Kidney epithelial cell (primary cell): ENCODE data around the gene LEUTX. TPM values are rescaled to one million over a fixed set of nuclear protein-coding genes. Genes with fewer than 3 reads are reported as not detected.
"Not testable (repeated sequence)": the region's sequence is repeated elsewhere in the genome, so short reads cannot be mapped to it uniquely, and the experiment has no call there.

Experiments
- DNase-seq: peaks from one replicate; pipeline ENCODE4 v3.0.0-alpha.2; 2010; ENCODE audit warnings: low read depth
- H3K27me3 ChIP-seq: 2 replicates; pipeline ENCODE4 v1.6.0; 2011; ENCODE audit warnings: low read length; ENCODE audit not compliant: control insufficient read depth, insufficient read depth
- H3K36me3 ChIP-seq: 2 replicates; pipeline ENCODE4 v1.5.1; 2011; ENCODE audit warnings: low read length; ENCODE audit not compliant: control insufficient read depth, insufficient read depth
- H3K4me3 ChIP-seq: 2 replicates; pipeline ENCODE4 v1.5.1; 2011; ENCODE audit warnings: low read depth, mild to moderate bottlenecking, control low read depth, low read length
- CTCF ChIP-seq: IDR thresholded peaks from 2 replicates; pipeline ENCODE4 v1.5.1; 2011; ENCODE audit warnings: mild to moderate bottlenecking, moderate library complexity, low read length, control low read depth, inconsistent platforms; ENCODE audit not compliant: insufficient read depth, poor library complexity, severe bottlenecking
- total RNA-seq: library from RNA; depleted of rRNA; stranded (reverse); fragments of >200 nt; gene quantifications from 2 replicates; pipeline ENCODE4 v1.2.3, GENCODE V29; 2015

Gene LEUTX
- total RNA-seq, 1 donor from 2014 or later = not detected

DNA sequence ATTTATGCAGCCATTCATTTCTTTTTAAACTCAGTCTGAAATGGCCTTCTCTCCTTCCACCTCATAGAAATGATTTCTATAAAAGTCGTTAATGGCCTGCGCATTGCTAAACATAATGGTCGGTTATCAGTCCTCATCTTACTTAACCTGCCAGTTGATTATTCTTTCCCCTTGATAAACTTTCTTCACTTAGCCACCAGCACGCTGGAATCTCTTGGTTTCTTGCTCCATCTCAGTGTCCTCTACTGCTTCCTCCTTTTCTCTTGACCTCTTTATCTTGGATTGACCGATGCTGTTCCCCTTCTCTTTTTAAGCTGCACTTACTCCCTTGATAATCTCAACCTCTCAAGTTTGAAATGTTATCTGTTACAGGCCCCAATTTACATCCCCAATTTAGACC is 28.7 kb upstream of the LEUTX start:
- Histone ChIP-seq H3K36me3 (no peaks in the 10 kb centered on the region), H3K4me3 (no peak overlapping the region), H3K27me3 (no peaks in the 10 kb centered on the region)
- no peak for DNase-seq
- TF ChIP-seq CTCF = no peak

- no peak for TF ChIP-seq CTCF
- no peak overlapping the region for H3K4me3 ChIP-seq
- no peak for DNase-seq
- H3K27me3 ChIP-seq = peaks cover 4% of the 10 kb centered on the region
- H3K36me3 ChIP-seq = no peaks in the 10 kb centered on the region
These were observed 26.3 kb upstream of the LEUTX start for GRCh38 chr19:39752390-39752789.

GRCh38 chr19:39752795-39753194 is 25.9 kb upstream of the LEUTX start:
- TF ChIP-seq CTCF = no peak
- H3K36me3 ChIP-seq = no peaks in the 10 kb centered on the region
- no peak for DNase-seq
- peaks cover 4% of the 10 kb centered on the region for H3K27me3 ChIP-seq
- no peak overlapping the region for H3K4me3 ChIP-seq

GRCh38 chr19:39754544-39754943 is 24.1 kb upstream of the LEUTX start:
- DNase-seq = no peak
- Histone ChIP-seq H3K27me3 (peaks cover 4% of the 10 kb centered on the region), H3K4me3 (no peak overlapping the region), H3K36me3 (no peaks in the 10 kb centered on the region)
- no peak for TF ChIP-seq CTCF

GRCh38 chr19:39754971-39755370 is 23.7 kb upstream of the LEUTX start:
- no peak for DNase-seq
- H3K27me3 ChIP-seq = peaks cover 4% of the 10 kb centered on the region
- no peak for TF ChIP-seq CTCF

GRCh38 chr19:39759457-39760184 is 19.0 kb upstream of the LEUTX start:
- H3K27me3 ChIP-seq = peaks cover 4% of the 10 kb centered on the region
- H3K36me3 ChIP-seq = no peaks in the 10 kb centered on the region
- no peak for DNase-seq
- TF ChIP-seq CTCF = no peak
- H3K4me3 ChIP-seq = no peak overlapping the region

More at GRCh38 chr19:39754971-39755370, 23.7 kb upstream of the LEUTX start:
- Histone ChIP-seq H3K36me3 (no peaks in the 10 kb centered on the region), H3K4me3 (no peak overlapping the region)

DNA sequence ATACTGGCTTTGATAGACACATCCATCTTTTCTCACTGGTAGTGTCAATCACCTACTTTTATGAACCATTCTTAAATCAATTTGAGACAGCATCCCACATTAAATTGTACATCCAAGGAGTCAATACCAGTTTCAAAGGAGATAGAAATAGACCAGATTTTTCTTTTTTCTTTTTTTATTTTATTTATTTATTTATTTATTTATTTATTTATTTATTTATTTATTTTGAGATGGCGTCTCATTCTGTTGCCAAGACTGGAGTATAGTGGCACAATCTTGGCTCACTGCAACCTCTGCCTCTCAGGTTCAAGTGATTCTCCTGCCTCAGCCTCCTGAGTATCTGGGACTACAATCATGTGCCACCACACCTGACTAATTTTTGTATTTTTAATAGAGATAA is 16.8 kb upstream of the LEUTX start:
- H3K27me3 ChIP-seq, H3K36me3 ChIP-seq, DNase-seq, H3K4me3 ChIP-seq: not testable (repeated sequence)
